Body of pancreas (tissue), 4 donors: ENCODE results near the gene ISG20L2.

ENCODE experiments used
- CTCF ChIP-seq, 7 experiments: fragments of 450-650 bp in 4 of 7; fragments of 200-600 bp in 3 of 7; sonication (generic) in 3 of 7; IDR thresholded peaks; one replicate each; pipeline ENCODE4 v1.5.1; 2016 to 2019; ENCODE audit warnings: antibody characterized with exemption in 7 of 7
- POLR2A ChIP-seq, 3 donors: fragments of 450-650 bp; IDR thresholded peaks; one replicate each; pipeline ENCODE4 v1.6.1; 2016; ENCODE audit warnings: antibody characterized with exemption in 3 of 3, mild to moderate bottlenecking in 2 of 3

- TF ChIP-seq CTCF (IDR thresholded peaks at IDR 0.05) (no peak), POLR2A (IDR thresholded peaks at IDR 0.05) (no peak)
These were observed 21.7 kb downstream of the ISG20L2 start for GRCh38 chr1:156706657-156707416.
